ENCODE data around the gene DCAF17.
A peak's percentile ranks its signal among the peaks of the same experiment; 100 is the strongest.
"Not testable (repeated sequence)": the region's sequence is repeated elsewhere in the genome, so short reads cannot be mapped to it uniquely, and the experiment has no call there.

The DCAF17 gene

GRCh38 chr2:171490577-171490976, 56.6 kb downstream of the DCAF17 start:
- no peak overlapping the region for H3K4me3 ChIP-seq (ENCODE audit: low read depth, low read length)
- DNase-seq (ENCODE audit: low read depth): no peak
- TF ChIP-seq, protein P1, sequence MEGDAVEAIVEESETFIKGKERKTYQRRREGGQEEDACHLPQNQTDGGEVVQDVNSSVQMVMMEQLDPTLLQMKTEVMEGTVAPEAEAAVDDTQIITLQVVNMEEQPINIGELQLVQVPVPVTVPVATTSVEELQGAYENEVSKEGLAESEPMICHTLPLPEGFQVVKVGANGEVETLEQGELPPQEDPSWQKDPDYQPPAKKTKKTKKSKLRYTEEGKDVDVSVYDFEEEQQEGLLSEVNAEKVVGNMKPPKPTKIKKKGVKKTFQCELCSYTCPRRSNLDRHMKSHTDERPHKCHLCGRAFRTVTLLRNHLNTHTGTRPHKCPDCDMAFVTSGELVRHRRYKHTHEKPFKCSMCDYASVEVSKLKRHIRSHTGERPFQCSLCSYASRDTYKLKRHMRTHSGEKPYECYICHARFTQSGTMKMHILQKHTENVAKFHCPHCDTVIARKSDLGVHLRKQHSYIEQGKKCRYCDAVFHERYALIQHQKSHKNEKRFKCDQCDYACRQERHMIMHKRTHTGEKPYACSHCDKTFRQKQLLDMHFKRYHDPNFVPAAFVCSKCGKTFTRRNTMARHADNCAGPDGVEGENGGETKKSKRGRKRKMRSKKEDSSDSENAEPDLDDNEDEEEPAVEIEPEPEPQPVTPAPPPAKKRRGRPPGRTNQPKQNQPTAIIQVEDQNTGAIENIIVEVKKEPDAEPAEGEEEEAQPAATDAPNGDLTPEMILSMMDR (conservative IDR thresholded peaks at IDR 0.05; ENCODE audit: low read depth, low read length): no peak

GRCh38 chr2:171491292-171491691, 57.3 kb downstream of the DCAF17 start:
- no peak overlapping the region for H3K4me3 ChIP-seq (ENCODE audit: low read depth, low read length)
- TF ChIP-seq, protein P1 (conservative IDR thresholded peaks at IDR 0.05; ENCODE audit: low read depth, low read length): no peak
- no peak for DNase-seq (ENCODE audit: low read depth)

- no peak overlapping the region for H3K4me3 ChIP-seq (ENCODE audit: low read depth, low read length)
- TF ChIP-seq, protein P1 (conservative IDR thresholded peaks at IDR 0.05; ENCODE audit: low read depth, low read length): no peak
- no peak for DNase-seq (ENCODE audit: low read depth)
These were observed 58.6 kb downstream of the DCAF17 start for GRCh38 chr2:171492664-171493063.

GRCh38 chr2:171497664-171498063, 63.6 kb downstream of the DCAF17 start:
- H3K4me3 ChIP-seq (ENCODE audit: low read depth, low read length); DNase-seq (ENCODE audit: low read depth): not testable (repeated sequence)

- H3K4me3 ChIP-seq (ENCODE audit: low read depth, low read length): no peak overlapping the region
- DNase-seq (ENCODE audit: low read depth): peak; percentile 53
- TF ChIP-seq, protein P1 (conservative IDR thresholded peaks at IDR 0.05; ENCODE audit: low read depth, low read length): no peak
These were observed 71.3 kb downstream of the DCAF17 start for GRCh38 chr2:171505374-171505773.

DNA sequence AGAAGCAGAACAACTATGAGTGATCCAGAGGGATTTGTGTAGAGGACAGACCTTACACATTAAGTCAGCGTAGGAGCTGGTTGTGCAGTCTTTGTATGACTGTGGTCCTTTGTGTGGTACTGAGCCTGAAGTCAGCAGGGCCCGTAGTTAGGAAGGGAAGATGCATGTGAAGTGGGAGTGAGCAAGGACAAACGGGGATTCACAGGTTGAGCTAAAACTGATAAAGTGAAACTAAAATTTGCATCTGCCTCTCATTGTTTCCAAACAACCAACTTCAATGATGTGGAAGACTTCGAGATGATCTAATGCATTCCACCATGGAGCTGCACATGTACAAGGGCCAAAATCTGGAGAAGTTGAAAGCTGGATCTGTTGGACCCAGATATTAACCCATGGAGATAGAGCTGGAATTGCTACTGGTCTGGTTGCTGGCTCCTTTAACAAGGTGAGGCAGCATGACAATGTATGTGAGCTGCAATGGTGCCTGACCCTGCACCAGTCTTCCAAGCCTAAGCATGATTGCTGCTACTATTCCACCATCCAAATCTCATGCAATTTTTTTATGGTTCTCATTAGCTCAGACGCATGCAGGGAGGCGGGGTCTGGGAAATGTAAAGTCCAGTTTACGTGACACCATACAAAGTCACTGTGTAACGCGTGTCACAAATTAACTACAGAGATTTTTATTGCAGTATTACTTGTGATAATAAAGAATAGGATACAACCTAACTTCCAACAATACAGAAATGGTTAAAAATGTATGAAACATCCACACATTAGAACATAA, 76.1 kb downstream of the DCAF17 start:
- no peak for DNase-seq (ENCODE audit: low read depth)
- TF ChIP-seq, protein P1 (conservative IDR thresholded peaks at IDR 0.05; ENCODE audit: low read depth, low read length): no peak
- no peak overlapping the region for H3K4me3 ChIP-seq (ENCODE audit: low read depth, low read length)

GRCh38 chr2:171512014-171512413, 78.0 kb downstream of the DCAF17 start:
- DNase-seq (ENCODE audit: low read depth): no peak
- H3K4me3 ChIP-seq (ENCODE audit: low read depth, low read length): no peak overlapping the region
- TF ChIP-seq, protein P1 (conservative IDR thresholded peaks at IDR 0.05; ENCODE audit: low read depth, low read length): no peak
